Measurements from ENCODE around the gene SFRP5. TPM values are rescaled to one million over a fixed set of nuclear protein-coding genes. Genes with fewer than 3 reads are reported as not detected.

The SFRP5 gene
- total and polyA plus RNA-seq, 2 donors (not counting 3 experiments of a cell fraction or from before 2014, with no cell fraction given), result not detected

- dilution Hi-C loops (cut with MboI; ENCODE audit: extremely low pct_ligation_motif_present, low sequenced_read_pairs) (no loop called here), intact Hi-C loops (cut with micrococcal nuclease) (no loop called here)
- peaks cover 8% of the 10 kb centered on the region for H3K4me1 ChIP-seq (ENCODE audit: control insufficient read depth, extremely low read depth, insufficient read depth, low read length)
- no peak overlapping the region for H3K9ac ChIP-seq (replicated peaks; ENCODE audit: extremely low read depth, insufficient read depth, low read length)
- H3K4me2 ChIP-seq (ENCODE audit: insufficient read depth, low read length), result no peak overlapping the region
- no peaks in the 10 kb centered on the region for H4K20me1 ChIP-seq (replicated peaks; ENCODE audit: control insufficient read depth, extremely low read depth, insufficient read depth, low read length)
- no TSS peak for BruUV-seq (replicated peaks)
- no peaks in the 10 kb centered on the region for H3K27me3 ChIP-seq (ENCODE audit: control insufficient read depth in 2 of 2, insufficient read depth in 2 of 2, low read length in 2 of 2)
- peaks cover 0 to 11% of the 10 kb centered on the region in 2 experiments for H3K36me3 ChIP-seq (ENCODE audit: control insufficient read depth in 2 of 2, extremely low read depth in 1 of 2, insufficient read depth in 2 of 2, low read length in 2 of 2)
- no peak for FAIRE-seq
- no peaks in the 10 kb centered on the region for H3K9me3 ChIP-seq (replicated peaks; ENCODE audit: control insufficient read depth, insufficient read depth, low read length)
- no peak for DNase-seq (ENCODE audit: low read depth, low spot score)
- no peak overlapping the region for H2AFZ ChIP-seq (ENCODE audit: low read depth, low read length)
- ChIA-PET POLR2A (no interaction called here), CTCF (interaction anchor here (1.7 kb wide), 1 partner anchor 31 kb away, joined by 8 read pairs; no protein-coding TSS in a partner anchor)
- no peak overlapping the region for H3K27ac ChIP-seq (ENCODE audit: insufficient read depth, low read depth, low read length)
- peaks cover 27% of the 10 kb centered on the region for H3K79me2 ChIP-seq (ENCODE audit: control insufficient read depth, insufficient read depth, low read length)
- H3K9me1 ChIP-seq (replicated peaks; ENCODE audit: control insufficient read depth, extremely low read depth, insufficient read depth, low read length), result no peaks in the 10 kb centered on the region
- H3K4me3 ChIP-seq (replicated peaks in 1 of 3; ENCODE audit: insufficient read depth in 1 of 3, low read depth in 1 of 3, low read length in 3 of 3), result no peak overlapping the region
- TF ChIP-seq POLR2AphosphoS5 (IDR thresholded peaks at IDR 0.05; ENCODE audit: insufficient read depth, low read depth, low read length) (no peak), JUN (IDR thresholded peaks at IDR 0.05; ENCODE audit: borderline replicate concordance, insufficient read depth, insufficient read length, low read depth) (no peak), CTCF (IDR thresholded peaks at IDR 0.05; ENCODE audit: extremely low read depth in 1 of 2, insufficient read depth in 1 of 2, low read depth in 1 of 2, low read length in 2 of 2) (no peak), GATA2 (IDR thresholded peaks at IDR 0.05; ENCODE audit: insufficient read depth, insufficient read length, low read depth, low read length) (no peak), FOS (IDR thresholded peaks at IDR 0.05; ENCODE audit: borderline replicate concordance, insufficient read depth, low read length) (no peak), EZH2 (IDR thresholded peaks at IDR 0.05; ENCODE audit: borderline replicate concordance, low read depth, low read length, severe bottlenecking) (no peak), POLR2A (IDR thresholded peaks at IDR 0.05; ENCODE audit: low read depth, low read length) (no peak), MYC (IDR thresholded peaks at IDR 0.05; ENCODE audit: low read depth, low read length) (no peak), MAX (IDR thresholded peaks at IDR 0.05; ENCODE audit: insufficient read depth, insufficient read length) (no peak)
These were observed 31.2 kb downstream of the SFRP5 start for GRCh38 chr10:97740613-97741012.

All from endothelial cell of umbilical vein (primary cell).